Germinal center (tissue), 1 donor: ENCODE data around the gene OLFML2B.
"Not testable (repeated sequence)": the region's sequence is repeated elsewhere in the genome, so short reads cannot be mapped to it uniquely, and the experiment has no call there.

Source experiments
- DNase-seq: peaks from one replicate; pipeline ENCODE4 v3.0.0; 2012; ENCODE audit warnings: mixed read lengths, low spot score

The OLFML2B gene

DNA sequence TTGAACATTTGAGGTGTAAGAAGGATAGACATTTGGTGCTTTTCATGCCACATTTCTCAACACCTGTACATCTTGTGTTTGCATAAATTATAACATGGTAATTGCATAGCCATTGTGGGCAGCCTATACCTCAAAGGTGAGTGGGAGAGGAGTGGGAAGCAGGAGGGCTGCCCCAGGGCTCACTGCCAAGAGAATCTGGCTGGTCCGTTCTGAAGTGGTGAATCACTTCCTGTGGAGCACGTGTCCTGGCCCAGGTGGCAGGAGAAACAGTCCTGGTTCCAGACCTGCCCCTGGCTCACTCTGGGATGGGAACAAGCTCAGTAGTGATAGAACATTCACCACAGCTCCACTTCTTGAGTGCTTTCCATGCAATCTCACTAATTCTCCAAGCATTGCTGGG is 11.6 kb upstream of the OLFML2B start:
- no peak for DNase-seq

DNA sequence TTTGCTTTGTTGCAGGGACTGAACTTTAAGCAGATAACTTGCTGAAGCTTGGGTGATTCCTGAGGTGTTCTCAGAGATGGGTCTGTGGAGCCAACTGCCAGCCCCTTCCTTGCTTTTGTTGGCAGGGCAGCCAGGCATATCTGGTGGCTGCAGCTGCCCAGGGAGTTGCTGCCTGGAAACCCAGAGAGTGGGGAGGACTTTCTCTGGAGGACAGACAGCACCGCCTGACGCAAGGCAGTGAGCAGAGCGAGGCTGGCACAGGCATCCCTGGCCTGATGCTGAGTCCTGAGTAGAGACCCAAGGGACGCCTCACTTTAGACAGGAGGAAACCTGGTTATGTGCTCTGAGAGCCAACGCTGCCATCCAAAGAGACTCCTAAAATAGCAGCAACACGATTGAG is 9.8 kb upstream of the OLFML2B start:
- no peak for DNase-seq

DNA sequence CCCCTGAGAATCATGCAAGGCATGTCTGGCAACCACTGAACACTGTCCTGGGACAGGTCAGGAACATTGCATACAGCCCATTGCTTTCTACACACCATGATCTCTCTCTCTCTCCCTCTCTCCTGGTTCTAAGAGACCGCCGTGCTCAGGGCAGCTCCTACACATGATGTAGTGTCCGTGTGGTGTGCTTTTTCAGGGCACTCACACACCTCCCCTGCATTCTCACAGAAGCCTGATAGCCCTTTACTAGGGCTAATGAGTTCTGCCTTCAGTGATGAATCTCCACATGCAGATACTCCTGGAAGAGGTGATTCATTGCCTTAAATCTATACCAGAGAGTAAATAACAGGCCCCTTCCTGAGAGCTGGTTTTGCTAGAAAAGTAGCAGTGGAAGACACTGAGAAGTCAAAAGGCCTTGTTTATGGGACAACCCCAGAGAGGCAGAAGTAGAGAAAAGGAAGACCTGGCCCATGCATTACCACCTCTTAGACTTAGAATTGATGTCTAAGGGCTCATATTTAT is 7.2 kb upstream of the OLFML2B start:
- DNase-seq: no peak

DNA sequence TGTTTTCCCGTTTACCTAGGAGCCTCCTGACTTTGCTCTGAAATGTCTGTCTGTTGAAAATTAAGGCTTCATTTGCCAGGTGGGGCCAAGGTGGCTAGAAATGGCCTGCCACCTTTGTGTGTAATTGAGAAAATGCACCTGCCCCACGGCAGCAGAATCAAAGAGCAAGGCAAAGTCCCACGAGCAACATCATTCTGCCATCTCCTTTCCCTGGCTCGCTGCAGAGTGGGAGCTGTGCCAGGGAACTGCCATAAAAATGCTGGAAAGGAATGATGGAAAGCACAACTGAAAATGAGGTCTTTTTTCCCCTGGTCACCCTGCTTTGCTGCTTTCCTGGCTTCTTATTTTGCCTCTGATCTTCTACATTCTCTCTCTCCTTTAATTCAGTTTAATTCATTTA is 5.5 kb upstream of the OLFML2B start:
- no peak for DNase-seq

DNA sequence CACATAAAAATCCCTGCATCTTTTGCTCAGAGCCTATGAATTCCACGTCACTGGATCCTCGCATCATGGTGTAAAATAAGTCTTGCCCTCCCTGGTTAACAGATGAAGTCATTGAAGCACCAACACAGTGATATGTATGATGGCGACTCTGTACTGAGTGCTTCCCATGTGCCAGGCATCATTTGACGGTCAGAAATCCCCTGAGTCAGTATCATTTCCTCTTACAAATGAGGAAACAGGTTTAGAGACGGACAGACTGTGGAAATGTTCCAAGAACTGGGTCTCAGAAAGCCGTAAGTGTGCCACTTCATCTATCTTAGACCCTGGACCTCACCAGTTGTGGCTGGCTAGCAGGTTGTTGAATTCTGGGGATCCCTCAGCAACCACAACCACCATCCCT is 5.1 kb upstream of the OLFML2B start:
- DNase-seq: peak; percentile 21

DNA sequence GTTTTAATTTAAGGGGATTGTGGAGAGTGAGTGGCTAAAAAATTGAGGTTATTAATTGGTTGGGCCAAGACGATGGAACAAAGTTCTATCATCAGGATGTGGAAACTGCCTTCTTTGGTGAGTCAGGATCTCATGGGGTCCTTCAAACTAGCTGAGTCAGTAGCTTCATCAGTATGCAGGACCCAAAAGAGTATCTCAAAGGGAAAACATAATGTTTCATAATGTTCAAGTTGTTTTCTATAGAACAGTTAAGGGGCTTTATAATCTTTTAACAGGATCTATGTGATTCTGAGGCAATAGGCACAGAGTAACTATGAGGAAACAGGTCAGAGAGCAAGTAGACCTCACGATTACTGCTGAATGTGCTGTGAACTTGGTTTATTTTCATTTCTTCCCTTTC is 3.2 kb upstream of the OLFML2B start:
- DNase-seq: no peak

DNA sequence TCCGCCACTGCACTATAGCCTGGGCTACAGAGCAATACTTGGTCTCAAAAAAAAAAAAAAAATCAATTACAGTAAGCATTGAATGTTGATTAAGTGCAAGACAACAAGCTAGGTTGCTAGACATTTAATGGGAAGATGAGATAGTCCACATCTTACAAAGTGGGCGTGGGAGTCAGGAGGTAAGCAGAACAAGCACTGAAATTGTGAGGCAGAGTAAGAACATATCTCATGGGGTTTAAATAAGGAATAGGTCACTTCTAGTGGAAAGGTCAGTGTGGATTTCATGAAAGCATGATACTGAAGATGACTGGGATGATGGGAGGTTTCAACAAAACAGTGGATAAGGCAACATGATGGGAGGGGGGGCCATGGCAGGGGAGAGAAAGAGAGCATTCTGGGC is 1.9 kb upstream of the OLFML2B start:
- no peak for DNase-seq

DNA sequence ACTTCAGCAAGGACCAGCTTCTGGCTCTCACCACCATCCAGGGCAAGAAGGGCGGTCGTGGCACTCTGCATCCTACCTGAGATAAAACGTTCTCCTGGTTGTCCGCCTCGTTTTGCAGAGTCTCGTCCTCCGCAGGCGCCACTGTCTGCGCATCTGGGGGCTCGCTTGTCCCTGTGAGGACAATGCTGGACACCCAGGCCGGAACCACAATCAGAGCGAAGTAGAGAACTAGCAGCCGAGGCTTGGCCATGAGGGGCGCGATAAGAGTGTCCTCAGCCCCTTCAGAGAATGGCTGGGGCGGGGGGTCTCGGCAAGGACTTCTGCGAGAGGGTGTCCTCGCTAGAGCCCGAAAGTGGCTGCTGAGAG is 505 bp downstream of the OLFML2B start:
- no peak for DNase-seq

DNA sequence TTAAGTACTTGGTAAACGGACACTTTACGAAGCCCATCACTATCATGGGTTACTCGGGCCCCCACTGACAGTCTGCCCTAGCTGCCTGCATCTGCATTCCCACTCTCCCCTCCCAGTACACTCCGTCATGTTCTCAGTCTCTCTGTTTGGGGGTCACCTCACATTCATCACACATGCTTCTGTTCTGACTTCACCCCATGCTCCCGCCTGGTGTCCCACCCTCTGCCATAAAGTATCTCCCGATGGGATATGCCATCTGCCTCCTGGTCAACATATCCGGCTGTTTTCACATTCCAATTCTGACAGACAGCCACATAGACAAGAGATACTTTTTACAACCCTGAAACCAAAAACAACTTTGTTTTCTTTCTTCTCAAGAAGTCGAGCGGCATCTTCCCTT is 1.0 kb downstream of the OLFML2B start:
- no peak for DNase-seq

DNA sequence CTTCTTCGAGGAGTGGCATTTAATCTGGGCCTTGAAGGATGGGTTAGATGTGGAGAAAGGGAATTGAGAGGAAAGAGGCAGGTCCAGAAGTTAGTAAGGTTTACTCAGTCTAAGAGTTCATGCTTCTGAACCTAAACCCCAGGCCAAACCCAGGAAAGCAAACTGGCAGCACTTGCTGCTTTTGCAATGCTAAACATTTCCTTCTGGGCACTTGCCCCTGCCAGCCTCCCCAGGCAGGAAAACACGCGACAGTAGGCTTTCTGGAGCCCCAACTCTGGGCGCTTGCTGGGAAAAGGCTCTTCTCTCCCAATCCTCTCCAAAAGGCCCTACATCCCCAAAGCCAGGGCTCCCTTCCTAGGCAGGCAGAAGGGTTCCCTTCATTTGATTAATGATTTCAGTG is 2.5 kb downstream of the OLFML2B start:
- DNase-seq: no peak

DNA sequence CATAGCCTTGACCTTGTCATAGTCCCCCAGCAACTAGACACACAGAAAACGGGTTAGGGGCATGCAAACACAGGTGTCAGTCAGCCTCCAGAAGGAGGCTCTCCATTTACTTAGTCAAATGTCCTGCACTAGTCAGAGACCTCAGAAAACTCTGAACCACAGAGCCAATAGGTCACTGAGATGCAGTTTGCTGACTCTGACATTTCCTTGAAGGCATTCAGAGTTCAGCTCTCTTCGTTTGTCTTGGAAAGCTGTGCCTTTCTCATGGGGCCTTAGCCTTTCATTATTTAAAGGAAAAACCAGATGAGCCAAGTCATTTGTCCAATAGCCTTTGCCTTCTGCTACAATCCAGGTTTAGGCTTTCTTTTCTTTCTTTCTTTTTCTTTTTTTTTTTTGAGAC is 3.5 kb downstream of the OLFML2B start:
- DNase-seq: no peak

DNA sequence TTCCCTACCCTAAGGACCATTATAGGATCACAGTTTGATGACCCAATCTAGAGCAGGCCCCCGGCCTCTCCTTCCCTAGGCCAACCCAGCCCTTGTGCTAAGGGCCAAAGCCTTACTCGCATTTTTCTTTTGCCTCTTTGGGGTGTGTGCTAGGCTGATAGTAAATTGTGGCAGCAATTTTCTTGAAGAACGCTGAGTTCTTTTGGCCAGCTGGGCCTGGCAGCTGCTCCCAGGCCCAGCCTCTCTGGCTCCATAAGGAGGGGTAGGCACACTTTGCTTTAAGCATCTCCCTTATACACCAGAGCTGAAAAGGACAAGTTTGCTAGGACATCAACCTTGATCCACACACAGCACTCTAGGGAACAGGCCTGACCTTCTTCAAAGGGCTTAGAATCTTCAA is 4.2 kb downstream of the OLFML2B start:
- DNase-seq: no peak

DNA sequence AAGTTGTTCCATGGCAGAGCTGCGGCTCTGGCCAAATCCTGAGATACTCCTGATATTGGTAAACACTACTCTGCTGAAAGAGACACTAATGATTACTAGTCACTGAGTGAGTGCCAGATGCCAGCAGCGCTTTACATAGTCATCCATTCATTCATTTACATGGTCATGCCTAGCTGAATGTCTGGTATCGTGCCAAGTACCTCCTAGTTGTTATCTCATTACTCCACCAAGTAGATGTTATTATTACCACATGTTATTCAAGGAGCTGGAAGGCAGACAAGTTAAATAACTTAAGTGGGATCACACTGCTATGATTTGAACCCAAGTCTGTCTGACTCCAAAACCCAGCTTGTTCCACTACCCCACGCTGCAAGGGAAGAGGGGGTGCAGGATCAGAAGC is 4.7 kb downstream of the OLFML2B start:
- no peak for DNase-seq

DNA sequence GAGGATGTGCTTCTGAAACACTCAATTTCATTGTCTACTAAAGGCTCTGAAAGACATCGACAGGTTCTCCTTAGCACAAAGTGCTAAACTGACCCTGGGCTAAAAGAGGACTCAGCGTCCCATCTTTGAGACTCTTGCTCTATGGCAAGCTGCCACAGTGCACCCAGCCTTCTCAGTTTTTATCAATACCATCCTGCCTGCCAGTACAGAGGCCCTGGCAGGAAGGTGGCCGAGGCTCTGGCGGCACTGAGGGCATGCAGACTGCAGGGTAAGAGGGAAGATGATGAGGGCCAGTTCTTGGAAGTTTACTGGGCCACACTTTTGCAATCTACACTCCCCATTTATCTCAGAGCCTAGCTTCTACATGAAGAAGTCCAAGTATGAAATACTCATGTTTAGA is 5.3 kb downstream of the OLFML2B start:
- DNase-seq: no peak

DNA sequence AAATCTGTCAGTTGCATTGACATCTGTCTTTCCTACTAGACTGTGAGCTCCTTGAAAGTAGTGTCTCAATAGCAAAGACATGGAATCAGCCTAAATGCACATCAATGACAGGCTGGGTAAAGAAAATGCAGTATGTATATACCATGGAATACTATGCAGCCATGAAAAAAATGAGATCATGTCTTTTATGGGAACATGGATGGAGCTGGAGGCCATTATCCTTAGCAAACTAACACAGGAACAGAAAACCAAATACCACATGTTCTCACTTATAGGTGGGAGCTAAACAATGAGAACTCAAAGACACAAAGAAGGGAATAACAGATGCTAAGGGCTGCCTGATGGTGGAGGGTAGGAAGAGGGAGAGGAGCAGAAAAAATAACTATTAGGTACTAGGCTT is 5.9 kb downstream of the OLFML2B start:
- DNase-seq: not testable (repeated sequence)

DNA sequence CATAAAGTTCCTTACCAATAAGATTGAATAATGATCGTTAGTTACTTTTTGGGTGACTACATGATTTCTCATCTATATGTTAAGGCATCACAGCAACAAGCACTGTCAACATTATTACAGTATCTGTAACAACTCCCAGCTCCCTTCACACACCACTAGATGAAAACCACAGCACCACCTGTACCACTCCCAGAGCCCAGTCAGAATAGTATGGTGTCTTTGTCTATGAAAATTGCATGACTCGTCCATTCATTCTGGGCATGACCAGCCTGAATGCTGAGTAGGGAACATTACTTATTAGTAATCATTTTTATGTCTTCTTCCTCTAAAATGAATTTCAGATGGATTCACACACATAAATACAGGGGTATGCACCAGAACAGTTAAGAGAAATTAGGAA is 7.0 kb downstream of the OLFML2B start:
- no peak for DNase-seq

DNA sequence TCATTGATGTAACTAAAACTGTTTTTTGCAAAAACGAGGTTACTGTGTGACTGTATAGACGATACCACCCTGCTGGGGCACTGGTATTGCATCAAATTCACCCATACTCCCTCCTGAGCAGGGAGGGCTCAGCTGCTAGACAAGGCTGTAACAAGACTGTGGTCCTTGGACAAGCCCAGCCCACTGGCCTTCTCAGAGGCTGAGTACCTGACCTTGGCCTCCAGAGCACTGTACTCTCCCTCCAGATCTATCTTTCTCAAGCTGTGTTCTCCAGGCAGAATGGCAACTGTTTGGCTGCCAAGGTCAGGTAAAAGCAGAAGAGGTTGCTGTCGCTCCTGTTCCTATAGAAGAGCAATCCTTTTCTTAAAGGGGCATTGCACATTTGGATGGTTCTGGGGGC is 8.5 kb downstream of the OLFML2B start:
- DNase-seq: no peak

DNA sequence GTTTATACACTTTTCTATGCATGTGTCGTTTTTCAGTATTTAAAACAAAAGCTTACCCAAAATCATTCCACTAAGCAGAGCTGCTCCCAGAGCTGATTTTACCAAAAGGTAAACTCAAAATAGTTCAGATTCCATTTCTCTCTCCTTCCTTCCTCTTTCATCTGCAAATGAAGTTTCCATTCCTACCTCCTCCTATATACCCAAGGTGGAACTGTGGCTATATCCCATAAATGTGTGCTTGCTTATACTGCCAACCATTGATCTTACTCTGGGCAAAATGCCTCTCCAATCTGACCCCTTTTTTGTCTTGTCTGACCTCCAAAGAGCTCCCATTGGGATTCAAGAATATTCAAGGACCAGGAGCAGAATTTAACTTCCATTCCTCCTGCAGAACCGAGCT is 9.5 kb downstream of the OLFML2B start:
- no peak for DNase-seq

DNA sequence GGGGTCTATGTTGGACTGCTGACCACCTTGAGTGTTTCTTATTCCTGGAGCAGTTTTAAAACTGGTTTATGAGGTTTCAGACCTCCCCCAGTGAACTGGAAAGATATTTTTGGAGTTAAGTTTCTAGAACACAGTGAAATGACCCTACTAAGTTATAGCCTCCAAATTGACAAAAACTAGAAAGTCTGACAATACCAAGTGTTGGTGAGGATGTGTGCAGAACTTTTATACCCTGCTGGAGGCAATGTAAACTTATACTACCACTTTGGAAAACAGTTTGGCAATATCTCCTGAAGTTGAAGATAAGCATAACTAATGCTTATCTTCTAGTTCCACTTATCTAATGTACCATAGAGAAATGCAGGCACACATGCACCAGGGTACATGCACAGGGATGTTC is 10.4 kb downstream of the OLFML2B start:
- no peak for DNase-seq

DNA sequence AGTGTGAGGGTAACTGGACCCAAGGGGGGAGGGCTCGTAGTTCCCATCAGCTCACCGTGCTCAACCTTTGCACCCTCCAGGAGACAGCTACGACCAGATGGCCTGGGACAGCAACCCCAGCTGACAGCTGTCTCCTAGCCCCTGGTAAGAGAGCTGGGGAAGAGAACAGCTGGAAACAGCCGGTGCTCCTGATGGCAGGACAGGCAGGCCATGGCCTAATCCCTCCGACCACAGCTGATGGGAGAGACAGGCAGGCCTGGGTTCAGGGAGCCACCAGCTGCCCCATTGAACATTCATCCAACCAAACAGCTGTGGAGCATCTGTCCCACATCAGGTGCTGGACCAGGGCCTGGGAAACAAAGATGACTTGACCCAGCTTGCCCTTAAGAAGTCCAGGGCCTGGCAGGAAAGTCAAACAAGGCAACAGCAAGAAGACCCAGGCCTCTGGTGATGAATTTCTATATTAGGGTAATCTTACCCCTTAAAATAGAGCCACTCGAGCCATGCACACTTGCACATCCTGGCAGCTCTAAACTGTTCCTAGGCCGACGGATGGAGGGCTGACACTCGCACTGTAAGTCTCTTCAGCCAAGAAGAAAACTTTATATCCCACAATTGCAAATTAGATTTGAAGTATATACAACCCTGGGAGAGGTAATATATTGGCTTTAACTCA is 12.2 kb downstream of the OLFML2B start:
- no peak for DNase-seq

DNA sequence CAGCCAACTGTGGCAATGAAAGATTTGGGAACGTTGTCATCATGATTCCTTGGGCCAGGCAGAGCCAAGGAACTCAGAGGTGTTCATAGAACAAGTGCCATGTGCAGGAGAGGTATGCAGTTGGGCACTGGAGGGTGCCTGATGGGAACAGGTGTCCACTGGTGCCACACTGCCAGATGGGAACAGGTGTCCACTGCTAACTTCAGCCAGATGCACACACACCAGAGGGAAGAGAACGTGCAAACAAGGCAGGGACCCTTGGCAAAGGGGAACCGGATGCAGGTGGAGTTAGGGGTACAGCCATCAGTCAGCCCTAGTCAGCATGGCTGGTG is 13.5 kb downstream of the OLFML2B start:
- DNase-seq: no peak

DNA sequence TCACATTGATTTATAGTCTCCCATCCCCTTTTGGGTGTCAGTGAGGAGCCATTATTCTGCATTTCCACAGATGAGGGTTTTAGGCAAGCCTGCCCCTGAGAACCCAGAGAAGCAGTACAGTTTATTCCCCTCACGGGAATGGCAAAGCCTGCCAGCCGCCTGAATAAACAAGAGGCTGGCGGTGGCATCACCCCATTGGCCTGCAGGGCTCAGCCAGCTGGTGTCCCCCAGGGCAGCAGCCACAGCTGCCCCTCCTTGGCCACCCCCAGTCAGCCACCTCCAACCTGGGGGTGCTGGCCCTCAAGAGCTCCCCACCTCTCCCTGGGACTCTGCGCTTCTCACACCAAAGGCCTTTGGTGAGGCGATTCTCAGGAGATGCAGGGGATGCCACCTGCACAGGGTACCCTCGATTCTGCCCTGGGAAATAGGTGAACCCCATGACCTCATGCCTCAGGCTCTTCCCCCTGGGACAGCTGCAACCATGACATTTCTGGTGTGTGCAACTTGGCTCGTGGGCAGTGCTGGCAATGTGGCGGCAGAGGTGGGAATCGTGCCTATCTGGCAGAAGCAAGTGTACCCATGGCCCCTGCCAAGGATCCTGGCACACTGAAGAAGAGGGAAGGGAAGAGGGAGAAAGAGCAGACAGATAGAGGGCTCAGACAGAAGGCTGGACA is 14.0 kb downstream of the OLFML2B start:
- DNase-seq: no peak

DNA sequence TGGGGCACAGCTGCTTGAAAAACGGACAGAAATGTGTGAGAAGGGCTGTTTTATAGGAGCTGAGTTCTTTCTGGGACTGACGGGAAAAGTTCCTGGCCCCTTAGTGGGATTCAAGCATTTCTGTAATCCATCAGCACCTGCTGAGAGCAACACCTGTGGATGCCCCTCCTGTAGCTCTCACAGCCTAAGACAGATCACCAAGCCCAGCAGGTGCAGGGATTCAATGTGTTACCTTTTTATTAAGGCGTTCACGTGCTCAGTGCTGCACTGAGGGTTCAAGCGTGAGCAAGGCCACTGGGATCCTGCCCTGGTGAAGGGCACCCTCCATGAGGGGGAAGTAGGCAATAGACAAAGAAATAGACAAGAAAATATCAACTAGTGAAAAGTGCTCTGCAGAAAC is 14.9 kb downstream of the OLFML2B start:
- no peak for DNase-seq

DNA sequence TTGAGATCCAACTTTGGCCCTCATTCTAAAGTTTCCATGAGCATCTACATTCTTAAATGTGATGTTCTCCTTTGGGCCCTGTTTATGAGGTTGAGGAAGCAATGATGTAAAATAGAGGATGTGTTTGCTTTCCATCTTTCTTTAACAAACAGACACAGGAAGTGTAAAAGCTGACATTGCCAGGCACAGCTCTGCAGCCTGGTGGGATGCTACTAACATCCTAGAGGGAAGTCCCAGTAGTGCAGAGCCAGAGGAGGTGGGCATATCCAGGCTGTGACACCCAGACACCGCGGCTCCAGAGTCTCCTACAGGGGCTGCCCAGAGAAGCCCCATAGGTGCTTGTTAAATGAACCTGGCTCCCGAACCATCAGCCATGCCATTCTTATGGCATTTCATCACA is 16.2 kb downstream of the OLFML2B start:
- no peak for DNase-seq
